ENCODE results near the gene CAD.

CAD gene

DNA sequence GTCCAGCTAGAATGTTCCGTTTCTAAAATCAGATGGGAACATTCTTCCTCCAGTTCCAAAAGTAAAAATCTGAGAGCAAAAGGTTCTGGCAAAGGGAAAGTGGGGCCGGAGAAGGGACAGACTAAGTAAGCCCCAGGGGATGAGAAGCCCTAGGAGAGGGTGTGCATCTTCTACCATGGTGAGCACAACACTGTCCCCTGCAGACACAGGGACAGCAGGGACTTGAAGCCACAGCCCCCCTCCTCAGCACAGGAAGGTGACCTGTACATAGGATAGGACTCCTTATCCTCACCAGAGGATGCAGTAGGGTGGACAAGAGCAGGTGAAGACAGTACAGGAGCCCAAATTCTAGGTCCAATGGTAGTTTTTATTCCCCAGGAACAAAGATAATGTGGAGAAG lies 17.9 kb upstream of the CAD start:
- DNase-seq, result no peak

DNA sequence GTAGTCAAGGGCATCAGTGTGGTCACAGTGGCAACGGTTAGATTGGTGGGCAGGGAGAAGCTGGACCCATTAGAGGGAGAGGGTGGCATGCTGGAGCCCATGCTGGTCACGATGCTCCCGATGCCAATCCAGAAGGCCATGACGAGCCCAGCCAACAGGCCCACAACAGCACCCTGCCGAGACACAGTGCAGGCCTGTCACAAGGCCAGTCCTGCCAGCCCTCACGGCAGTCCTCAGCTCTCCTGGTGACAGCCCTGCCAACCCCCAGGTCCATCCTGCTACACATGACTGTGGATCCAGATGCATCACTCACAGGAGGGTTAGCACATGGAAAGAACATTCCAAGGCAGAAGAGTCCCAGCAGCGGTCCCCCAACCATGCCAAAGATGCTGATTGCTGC lies 15.5 kb upstream of the CAD start:
- DNase-seq, result no peak

DNA sequence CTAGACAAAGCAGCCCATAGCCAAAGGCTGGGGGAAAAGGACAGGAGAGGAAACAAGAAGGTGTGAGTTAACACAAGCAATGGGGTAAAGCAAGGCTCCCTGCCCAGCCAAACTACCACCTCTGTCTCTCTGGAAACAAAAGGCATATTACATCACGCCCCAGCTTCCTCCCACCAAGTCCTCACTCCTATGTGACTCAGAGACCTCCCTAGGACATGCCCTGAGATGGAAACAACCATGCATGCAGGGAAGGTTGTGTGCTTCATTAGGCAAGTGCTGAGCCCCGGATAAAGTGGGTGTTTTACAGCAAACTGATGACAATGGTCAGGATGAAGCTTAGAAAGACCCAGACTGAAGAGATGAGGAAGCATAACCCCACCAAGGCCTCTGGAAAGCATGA lies 14.3 kb upstream of the CAD start:
- DNase-seq, result no peak

GRCh38 chr2:27203741-27204140 lies 13.4 kb upstream of the CAD start:
- no peak for DNase-seq

DNA sequence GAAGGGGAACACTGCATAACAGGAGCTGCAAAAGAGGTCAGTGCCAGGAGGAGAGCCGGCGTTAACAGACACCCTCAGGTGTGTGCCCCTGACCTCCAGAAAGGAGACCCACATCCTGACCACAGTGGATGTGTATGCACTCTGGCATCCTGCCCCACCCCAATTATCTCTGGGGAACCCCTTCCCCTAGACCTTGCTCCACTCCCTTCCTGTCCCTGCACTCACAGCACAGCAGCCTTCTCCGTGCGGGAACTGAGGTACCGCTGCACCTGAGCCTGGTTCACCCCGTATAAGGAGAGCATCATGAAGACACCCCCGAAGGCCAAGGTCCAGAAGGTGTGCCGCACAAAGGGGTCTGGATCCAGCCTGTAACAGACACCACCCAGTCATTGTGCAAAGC lies 12.6 kb upstream of the CAD start:
- no peak for DNase-seq

DNA sequence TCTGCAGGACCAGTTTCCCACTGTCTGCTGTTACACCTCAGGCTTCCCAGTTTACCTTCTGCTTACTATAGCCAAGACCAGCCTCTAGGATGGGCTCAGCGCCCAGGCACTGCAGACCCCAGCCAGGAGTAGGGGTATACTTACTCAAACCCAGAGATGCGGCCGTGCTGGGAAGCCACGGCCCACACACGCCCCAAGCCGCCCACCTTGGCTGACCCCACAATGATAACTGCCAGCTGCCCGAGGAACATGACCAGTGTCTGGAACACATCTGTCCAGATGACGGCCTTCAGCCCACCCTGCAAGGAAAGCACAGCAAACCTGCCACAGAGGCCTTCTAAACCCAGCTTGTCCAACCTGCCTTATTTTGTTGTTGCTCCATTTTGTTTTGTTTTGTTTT lies 12.0 kb upstream of the CAD start:
- no peak for DNase-seq

- no peak for DNase-seq
Observed at GRCh38 chr2:27206346-27206745, 10.8 kb upstream of the CAD start.

DNA sequence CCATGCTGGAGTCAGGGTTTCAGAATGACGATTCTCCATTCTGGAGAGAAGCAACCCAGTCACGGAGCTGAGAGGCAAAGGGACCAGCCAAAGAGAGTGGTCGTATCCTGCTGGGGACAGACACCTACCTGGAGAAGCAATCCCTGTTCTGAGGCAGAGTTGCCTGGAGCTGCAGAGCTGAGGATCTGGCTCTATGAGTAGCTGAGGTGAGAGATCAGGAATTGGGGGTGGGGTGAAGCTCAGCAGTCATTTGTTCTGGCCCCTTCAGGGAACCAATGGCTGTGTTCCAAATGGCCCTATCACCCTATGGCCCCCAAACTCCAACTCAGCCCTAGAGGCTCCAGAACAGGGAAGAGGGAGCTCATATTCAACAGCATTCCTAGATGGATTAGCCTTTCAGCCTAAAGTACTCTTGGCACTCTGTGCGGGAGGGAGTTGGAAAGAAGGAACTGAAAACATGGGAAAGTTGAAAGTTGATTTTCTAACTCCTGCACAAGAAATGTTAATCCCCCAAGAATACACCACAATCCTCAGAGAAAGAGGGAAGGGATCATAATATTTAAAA lies 8.6 kb upstream of the CAD start:
- no peak for DNase-seq

DNA sequence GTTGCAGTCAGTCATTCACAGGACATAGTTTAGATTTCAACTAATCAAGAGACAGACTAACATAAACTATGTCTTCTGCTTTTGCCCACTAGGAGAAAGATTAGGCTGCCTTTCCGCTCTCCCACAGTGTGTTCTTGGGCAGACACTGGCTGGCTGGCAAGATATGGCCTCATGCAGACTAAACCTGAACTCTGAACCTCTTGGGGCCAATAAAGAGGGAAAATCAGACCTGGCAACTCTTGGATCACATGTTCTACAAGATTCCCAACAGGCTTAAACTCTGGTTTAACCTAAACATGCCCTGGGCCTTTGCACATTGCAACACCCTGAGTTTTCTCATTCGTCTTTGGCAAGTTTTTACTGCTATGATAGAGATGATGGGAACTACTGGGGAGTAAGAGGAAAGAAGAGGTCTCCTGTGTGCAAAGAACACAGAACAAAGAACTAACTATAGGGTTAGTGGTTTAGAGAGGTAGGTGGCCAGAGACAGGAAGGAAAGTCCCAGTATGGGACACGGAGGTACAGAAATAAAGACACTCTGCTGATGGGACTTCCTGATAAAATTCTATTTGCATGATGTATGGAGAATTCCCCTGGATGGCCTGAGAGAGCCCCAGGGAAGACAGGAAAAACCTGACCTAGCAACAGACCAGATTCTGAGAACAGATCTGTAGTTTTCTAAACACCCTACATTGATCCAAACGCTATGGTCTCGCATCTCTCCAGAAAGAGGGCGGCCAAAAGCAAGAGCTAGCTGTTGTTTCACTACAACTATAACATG lies 7.4 kb upstream of the CAD start:
- DNase-seq, result no peak

GRCh38 chr2:27211241-27211942 lies 5.8 kb upstream of the CAD start:
- no peak for DNase-seq

DNA sequence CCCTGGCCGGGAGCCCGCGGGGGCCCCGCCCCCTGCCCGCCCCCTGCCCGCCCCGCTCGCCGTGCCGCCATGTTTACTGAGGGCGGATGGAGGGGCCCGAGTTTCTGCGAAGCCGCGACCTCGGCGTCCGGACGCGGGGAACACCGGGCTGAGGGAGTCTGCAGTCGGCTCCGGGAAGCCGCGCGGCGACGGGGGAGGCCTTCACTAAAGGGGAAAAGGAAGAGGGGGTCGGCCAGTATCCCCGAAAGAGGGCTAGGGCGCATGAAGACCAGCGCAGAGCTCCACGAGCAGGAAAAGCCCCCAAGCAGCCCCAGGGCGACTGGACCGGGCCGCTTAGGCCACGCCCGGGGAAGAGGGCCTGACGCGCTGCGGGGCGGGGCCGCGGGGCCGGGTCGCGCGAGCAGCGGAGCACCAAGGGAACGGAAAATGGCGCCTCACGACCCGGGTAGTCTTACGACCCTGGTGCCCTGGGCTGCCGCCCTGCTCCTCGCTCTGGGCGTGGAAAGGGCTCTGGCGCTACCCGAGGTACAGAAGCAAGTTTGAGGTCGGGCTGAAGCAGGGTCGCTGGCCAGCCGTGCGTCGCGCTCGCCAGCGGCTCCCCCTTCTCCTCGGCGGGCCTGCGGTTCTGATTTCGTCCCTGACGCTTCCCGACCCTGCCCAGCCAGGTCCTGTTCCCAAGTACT lies 5.1 kb upstream of the CAD start, which contains the start of the genes ATRAID and SLC5A6:
Gene ATRAID (plus strand): TSS at position 99 of the 683 bp plus-strand sequence. CDS start 328 bp downstream, at position 427.
Gene SLC5A6 (minus strand): TSS at position 326 of the 683 bp plus-strand sequence. CDS start 4,618 bp downstream, outside the sequence.
- peak; percentile 72 for DNase-seq

DNA sequence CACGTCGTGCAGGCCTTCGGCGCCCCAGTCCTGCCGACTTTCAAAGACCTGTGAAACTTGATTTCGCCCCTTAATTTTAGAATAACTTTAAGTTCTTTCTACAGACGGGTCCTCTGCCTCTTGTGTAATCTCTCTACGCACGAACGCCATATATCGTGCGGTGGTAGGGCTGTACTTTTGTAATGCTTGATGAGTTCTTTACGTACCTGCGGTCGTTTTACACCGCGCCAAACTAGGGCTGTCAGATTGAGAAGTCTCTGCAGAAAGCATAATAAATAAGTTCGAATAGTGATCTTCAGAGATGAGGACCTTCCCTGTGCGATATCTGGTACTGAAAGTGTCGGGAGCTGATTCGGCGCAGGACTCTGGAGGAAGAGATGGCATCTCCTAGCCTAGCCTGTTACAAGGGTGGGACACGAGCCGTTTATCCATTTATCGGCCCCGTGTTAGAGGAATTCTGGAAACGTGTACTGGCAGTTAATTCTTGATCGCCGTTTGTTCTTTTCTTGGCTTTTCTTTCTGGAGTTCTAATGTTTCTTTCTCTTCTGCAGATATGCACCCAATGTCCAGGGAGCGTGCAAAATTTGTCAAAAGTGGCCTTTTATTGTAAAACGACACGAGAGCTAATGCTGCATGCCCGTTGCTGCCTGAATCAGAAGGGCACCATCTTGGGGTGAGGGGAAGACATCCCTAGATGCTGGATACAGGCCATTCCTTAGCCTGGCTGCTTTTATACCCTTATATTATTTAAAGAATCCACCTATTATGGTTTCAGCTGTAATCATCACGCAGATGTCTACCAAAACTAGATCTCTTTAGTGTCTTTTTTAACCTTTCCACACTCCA lies 4.3 kb upstream of the CAD start:
- DNase-seq, result peak; percentile 25

DNA sequence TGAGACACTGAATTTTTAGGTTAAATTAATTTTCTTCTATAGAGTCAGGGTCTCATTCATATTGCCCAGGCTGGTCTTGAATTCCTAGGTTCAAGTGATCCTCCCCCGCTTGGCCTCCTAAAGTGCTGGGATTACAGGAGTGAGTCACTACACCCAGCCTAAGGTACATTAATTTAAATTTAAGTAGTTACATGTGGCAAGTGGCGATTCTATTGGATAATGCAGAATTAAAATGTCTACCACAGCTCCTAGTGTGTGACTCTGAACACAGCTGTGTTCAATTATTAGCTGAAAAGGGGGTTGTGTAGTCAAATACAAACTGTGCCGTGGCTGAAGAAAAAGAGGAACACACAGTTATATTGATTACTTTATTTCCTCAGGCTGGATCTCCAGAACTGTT lies 2.2 kb upstream of the CAD start:
- DNase-seq, result no peak

DNA sequence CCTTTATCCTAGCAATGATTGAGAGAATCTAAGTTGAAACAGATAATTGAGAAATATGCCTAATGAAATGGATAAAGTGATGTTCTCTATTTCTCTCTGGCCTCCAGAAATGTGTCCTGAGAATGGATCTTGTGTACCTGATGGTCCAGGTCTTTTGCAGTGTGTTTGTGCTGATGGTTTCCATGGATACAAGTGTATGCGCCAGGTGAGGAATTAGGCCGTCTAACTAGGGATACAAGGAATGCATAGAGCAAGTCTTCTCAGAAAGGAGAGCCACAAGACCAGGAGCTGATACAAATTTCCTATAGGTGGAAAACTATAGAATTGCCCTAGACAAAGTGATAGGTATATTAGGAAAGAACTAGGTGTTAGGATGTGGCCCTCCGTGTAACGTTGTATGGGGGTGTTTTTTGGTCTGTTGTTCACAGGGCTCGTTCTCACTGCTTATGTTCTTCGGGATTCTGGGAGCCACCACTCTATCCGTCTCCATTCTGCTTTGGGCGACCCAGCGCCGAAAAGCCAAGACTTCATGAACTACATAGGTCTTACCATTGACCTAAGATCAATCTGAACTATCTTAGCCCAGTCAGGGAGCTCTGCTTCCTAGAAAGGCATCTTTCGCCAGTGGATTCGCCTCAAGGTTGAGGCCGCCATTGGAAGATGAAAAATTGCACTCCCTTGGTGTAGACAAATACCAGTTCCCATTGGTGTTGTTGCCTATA lies 592 bp upstream of the CAD start:
- no peak for DNase-seq

DNA sequence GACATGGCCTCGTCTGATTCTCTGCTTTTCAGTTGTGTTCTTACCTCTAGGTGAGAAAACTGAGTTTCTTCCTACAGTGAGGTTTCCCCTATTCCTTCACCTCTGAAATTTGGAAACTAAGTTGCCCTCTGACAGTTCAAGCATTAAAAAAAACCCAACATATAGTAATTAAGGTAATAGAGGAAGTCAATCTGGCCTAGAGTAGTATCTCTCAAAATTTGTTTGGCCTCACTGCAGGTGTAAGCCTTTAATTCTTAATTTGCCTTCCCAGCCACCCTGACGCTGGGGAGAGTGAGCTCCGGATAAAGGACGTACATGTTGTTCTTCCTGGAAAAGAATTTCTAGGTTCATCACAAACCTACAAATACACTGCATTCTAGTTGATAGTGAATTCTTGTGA lies 1.4 kb downstream of the CAD start:
- DNase-seq, result no peak

- no peak for DNase-seq
Observed at GRCh38 chr2:27219091-27219490, 1.9 kb downstream of the CAD start.

GRCh38 chr2:27220091-27220490 lies 2.9 kb downstream of the CAD start:
- no peak for DNase-seq

- DNase-seq, result no peak
Observed at GRCh38 chr2:27221166-27221565, 4.0 kb downstream of the CAD start.

- DNase-seq, result no peak
Observed at GRCh38 chr2:27222407-27222806, 5.2 kb downstream of the CAD start.

- DNase-seq, result no peak
Observed at GRCh38 chr2:27223416-27223815, 6.2 kb downstream of the CAD start.

- no peak for DNase-seq
Observed at GRCh38 chr2:27225526-27225925, 8.4 kb downstream of the CAD start.

DNA sequence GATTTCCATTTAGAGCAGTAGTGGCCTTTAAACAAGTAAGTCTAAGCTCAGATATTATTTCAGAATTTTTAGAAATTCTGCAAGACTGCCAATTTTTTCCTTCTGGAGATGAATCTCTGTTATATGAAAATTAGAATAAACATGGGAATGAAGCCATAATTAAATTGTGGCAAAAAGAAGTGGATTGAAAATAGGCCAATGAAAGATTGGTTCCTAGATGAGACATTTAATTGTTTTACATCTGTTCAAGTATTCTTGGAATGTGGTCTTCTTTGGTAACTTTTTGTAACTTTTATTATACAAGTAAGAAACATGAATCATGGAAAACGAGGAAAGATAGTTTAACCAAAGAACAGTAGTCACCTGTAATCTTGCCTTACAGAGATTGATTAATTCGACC lies 10.3 kb downstream of the CAD start:
- no peak for DNase-seq
